ENCODE data around the gene ALLC.

The ALLC gene

DNA sequence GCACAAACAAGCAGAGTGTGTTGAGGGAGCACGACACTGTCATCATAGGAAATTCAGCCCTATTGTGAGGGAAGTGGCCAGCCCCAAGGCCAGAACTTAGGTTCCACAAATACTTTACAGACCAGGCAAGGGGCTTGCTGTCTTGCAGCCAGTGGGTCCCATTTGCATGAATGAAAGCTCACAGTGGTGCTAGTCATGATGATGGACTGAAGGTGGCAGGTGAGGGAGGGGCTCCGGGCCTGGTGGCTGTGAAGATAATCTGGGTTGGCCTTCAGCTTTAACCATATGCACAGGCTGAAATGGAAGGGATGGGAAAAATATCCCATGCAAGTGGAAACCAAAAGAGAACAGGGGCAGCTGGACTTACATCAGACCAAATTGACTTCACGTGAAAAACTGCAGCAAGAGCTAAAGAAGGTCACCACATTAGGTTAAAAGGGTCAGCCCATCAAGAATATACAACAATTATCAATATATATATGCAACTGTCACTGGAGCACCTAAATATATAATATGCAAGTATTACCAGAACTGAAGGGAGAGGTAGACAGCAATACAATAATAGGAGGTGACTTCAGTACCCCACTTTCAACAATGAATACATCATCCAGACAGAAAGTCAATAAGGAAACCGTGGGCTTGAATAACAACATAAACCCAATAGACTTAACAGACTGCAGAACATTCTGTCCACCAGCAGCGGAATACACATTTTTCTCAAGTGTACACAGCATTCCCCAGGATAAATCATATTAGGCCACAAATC, 84.9 kb downstream of the ALLC start:
- intact Hi-C loops (cut with DNase I; ENCODE audit: low total_unique reads), result no loop called here
- TF ChIP-seq, protein P1, sequence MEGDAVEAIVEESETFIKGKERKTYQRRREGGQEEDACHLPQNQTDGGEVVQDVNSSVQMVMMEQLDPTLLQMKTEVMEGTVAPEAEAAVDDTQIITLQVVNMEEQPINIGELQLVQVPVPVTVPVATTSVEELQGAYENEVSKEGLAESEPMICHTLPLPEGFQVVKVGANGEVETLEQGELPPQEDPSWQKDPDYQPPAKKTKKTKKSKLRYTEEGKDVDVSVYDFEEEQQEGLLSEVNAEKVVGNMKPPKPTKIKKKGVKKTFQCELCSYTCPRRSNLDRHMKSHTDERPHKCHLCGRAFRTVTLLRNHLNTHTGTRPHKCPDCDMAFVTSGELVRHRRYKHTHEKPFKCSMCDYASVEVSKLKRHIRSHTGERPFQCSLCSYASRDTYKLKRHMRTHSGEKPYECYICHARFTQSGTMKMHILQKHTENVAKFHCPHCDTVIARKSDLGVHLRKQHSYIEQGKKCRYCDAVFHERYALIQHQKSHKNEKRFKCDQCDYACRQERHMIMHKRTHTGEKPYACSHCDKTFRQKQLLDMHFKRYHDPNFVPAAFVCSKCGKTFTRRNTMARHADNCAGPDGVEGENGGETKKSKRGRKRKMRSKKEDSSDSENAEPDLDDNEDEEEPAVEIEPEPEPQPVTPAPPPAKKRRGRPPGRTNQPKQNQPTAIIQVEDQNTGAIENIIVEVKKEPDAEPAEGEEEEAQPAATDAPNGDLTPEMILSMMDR (IDR thresholded peaks at IDR 0.05), result no peak
- Histone ChIP-seq H3K36me3 (no peaks in the 10 kb centered on the region), H3K27ac (no peak overlapping the region), H3K9me3 (no peaks in the 10 kb centered on the region), H3K4me3 (no peak overlapping the region), H3K4me1 (no peaks in the 10 kb centered on the region), H3K27me3 (no peaks in the 10 kb centered on the region)
- no peak for DNase-seq

- H3K27me3 ChIP-seq, result no peaks in the 10 kb centered on the region
- no peaks in the 10 kb centered on the region for H3K36me3 ChIP-seq
- no peak overlapping the region for H3K27ac ChIP-seq
- H3K4me1 ChIP-seq, result no peaks in the 10 kb centered on the region
- TF ChIP-seq, protein P1 (IDR thresholded peaks at IDR 0.05), result no peak
- H3K9me3 ChIP-seq, result no peaks in the 10 kb centered on the region
- no peak for DNase-seq
- no peak overlapping the region for H3K4me3 ChIP-seq
- intact Hi-C loops (cut with DNase I; ENCODE audit: low total_unique reads), result no loop called here
Observed at GRCh38 chr2:3743951-3744555, 86.1 kb downstream of the ALLC start.

DNA sequence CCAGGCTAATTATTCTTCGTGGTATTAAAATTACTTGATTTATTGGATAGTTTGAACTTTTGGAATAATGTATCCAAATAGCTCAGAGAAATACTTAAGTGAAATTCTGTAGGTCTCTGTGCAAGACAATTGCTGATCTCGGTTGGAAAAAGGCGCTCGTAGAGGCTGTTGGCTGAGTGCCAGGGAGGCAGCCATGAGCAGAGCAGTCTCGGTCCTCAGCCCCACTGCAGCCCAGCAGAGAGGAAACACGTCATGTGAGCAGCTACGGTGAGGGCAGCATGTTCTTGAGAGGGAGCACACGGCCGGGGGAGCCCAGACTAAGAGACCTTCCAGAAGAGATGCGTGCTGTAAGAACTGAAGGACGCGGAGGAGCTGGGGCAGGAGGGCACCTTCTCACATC, 87.9 kb downstream of the ALLC start:
- no peak for DNase-seq
- Histone ChIP-seq H3K27me3 (no peaks in the 10 kb centered on the region), H3K4me3 (no peak overlapping the region), H3K27ac (no peak overlapping the region), H3K9me3 (no peaks in the 10 kb centered on the region), H3K4me1 (no peaks in the 10 kb centered on the region), H3K36me3 (no peaks in the 10 kb centered on the region)
- TF ChIP-seq, protein P1 (IDR thresholded peaks at IDR 0.05), result no peak
- intact Hi-C loops (cut with DNase I; ENCODE audit: low total_unique reads), result no loop called here

GRCh38 chr2:3747032-3747654, 89.1 kb downstream of the ALLC start:
- no peaks in the 10 kb centered on the region for H3K36me3 ChIP-seq
- no peaks in the 10 kb centered on the region for H3K4me1 ChIP-seq
- H3K27me3 ChIP-seq, result no peaks in the 10 kb centered on the region
- H3K9me3 ChIP-seq, result no peaks in the 10 kb centered on the region
- no peak overlapping the region for H3K4me3 ChIP-seq
- no peak for DNase-seq
- no peak overlapping the region for H3K27ac ChIP-seq
- intact Hi-C loops (cut with DNase I; ENCODE audit: low total_unique reads), result no loop called here
- TF ChIP-seq, protein P1 (IDR thresholded peaks at IDR 0.05), result no peak

DNA sequence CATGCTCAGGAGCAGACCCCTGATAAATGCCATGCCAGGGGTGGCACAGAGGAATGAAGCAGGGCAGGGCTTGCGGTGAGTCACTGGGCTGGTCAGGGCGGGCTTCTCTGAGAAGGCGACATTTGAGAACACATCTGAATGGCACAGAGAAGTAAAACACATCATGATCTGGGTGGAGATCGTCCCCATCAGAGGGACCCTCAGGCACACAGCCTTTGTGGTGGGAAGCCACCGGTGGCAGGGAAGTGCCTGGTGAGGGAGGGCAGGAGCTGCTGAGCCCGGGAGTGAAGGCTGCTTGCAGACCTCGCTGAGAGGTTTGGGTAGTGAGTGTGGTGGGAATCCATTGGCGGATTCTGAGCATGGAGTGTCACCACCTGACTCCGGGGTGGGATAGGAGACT, 89.8 kb downstream of the ALLC start:
- Histone ChIP-seq H3K4me3 (no peak overlapping the region), H3K27ac (no peak overlapping the region), H3K27me3 (no peaks in the 10 kb centered on the region), H3K4me1 (no peaks in the 10 kb centered on the region), H3K36me3 (no peaks in the 10 kb centered on the region), H3K9me3 (no peaks in the 10 kb centered on the region)
- intact Hi-C loops (cut with DNase I; ENCODE audit: low total_unique reads), result no loop called here
- no peak for DNase-seq
- TF ChIP-seq, protein P1 (IDR thresholded peaks at IDR 0.05), result no peak
